ENCODE measurements around the gene IGF2BP3.
A peak's percentile ranks its signal among the peaks of the same experiment; 100 is the strongest.
"Not testable (repeated sequence)": the region's sequence is repeated elsewhere in the genome, so short reads cannot be mapped to it uniquely, and the experiment has no call there.

IGF2BP3 gene

DNA sequence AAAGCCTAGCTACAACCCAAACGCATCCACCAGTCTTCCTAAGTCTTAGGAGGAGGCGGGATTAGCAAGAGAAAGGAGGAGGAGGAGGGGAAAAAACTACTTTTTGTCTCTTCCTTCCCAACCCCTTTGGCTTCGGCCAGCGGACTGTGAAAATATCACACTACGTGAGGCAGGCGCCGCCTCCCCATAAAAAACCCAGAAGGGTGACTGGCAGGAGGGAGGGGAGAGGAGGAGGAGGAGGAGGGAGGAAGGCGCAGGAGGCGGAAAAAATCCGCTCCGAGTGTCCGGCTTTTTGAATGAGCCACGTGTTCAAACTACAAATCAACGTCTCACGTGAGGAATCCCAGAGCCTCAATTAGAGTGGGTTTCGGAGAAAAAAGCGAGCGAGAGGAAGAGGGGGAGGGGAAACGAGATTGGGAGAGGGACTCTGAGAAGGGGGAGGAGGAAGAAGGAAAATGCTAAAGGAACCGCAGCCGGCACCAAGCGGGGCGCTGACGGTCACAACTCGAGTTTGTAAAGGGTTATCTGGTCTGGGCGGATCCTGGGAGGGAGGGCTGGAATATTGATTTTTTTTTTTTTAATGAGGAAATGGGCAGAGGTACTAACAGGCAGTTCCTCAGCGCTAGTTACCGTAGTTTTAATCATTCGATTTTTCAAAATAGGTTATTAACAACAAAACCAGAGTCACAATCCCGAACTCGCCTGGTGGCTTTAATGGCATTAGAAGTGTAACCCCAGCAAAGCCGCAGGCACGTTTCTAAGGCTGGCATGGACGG is at the start of gene IGF2BP3:
Gene IGF2BP3, minus strand, starts transcription at position 162 of the 776 bp plus-strand sequence. CDS start 381 bp downstream, outside the sequence.
- DNase-seq (ENCODE audit: low spot score), result peak; percentile 97

DNA sequence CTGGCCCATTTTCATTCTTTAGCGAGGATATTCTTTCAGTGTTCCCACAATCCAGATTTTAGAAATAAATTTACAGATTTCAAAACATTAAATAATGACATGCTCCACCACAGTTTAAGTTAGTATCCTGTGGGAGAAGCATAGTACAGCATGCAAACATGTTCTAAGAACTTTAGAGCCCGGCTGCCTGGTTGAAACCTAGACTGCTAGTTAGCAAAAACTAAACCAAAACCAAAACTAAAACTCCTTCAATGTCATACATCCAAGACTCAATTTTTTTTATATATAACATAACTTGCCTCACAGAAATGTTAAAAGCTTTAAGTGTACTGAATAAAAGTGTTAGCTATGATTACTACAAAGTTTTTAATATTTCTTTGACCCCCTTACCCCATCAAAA is 44.5 kb upstream of the IGF2BP3 start:
- DNase-seq (ENCODE audit: low spot score), result no peak

DNA sequence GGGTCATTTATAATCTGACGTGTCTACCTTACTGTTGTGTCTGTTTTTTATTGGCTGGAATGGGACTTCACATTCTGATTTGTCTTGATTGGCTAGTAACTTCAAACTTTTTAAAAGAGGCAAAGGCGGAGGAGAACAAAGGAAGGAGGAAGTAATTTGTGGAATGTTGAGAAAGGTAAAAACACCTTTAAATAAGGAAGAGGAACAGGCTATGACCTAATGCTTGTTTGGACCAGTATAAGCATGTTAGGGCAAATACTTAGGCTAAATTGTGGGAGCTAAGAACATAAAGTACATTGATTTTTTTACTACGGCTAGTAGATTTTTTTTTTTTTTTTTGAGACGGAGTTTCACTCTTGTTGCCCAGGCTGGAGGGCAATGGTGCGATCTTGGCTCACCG is 43.5 kb upstream of the IGF2BP3 start:
- not testable (repeated sequence) for DNase-seq (ENCODE audit: low spot score)

DNA sequence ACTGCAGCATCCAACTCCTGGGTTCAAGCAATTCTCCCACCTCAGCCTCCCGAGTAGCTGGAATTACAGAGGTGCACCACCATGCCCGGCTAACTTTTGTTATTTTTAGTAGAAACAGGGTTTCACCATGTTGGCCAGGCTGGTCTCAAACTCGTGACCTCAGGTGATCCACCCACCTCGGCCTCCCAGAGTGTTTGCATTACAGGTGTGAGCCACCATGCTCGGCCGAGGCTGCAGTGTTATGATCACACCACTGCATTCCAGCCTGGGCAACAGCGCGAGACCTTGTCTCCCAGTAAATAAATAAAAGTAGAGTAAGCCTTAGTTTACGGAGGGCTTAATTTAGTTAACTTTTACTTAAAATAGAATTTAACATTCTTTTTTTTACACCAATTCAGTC is 23.7 kb upstream of the IGF2BP3 start:
- no peak for DNase-seq (ENCODE audit: low spot score)

DNA sequence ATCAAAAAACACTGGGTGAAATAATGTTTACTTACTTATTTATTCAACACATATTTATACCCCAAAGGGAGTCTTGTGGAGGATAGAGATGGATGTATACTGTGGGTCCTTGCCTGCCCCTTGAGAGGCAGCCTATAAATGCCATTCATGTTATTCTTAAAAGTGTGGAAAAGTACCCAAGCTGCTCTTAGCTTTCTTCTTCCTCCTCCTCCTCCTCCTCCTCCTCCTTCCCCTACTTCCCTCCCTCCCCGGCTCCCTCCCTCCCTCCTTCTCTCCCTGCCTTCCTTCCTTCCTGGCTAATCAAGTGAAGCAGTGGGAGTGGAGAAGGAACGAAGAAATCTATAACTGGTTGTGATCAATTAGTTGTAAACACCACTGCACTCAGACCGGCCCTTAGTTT is 21.2 kb upstream of the IGF2BP3 start:
- DNase-seq (ENCODE audit: low spot score), result no peak

DNA sequence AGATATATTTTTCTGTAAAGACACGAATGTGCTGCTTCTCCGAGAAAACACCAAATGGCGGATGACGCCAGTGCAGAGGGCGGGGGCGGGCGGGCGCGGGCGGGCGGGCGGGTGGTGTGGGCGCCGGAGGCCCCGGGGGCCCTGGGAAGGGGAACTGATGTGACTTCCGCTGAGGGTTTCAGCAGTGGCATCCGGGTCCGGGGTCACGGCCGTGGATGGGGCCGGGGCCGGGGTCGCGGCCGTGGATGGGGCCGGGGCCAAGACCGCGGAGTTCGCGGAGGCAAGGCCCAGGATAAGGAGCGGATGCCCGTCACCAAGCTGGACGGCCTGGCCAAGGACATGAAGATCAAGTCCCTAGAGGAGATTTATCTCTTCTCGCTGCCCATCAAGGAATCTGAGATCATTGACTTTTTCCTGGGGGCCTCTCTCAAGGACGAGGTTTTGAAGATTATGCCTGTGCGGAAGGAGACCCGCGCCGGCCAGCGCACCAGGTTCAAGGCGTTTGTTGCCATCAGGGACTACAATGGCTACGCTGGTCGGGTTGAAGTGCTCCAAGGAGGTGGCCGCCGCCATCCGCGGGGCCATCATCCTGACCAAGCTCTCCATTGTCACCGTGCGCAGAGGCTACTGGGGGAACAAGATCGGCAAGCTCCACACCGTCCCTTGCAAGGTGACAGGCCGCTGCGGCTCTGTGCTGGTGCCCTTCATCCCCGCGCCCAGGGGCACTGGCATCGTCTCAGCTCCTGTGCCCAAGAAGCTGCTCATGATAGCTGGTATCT is 20.3 kb upstream of the IGF2BP3 start:
- no peak for DNase-seq (ENCODE audit: low spot score)

DNA sequence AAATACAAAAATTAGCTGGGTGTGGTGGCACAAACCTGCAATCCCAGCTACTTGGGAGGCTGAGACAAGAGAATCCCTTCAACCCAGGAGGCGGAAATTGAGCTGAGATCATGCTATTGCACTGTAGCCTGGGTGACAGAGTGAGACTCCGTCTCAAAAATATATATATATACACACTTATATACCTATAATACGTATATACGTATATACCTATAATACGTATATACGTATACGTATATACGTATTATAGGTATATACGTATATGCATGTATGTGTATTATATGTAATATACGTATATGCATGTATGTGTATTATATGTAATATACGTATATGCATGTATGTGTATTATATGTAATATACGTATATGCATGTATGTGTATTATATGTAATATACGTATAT is 18.4 kb upstream of the IGF2BP3 start:
- DNase-seq (ENCODE audit: low spot score), result not testable (repeated sequence)

DNA sequence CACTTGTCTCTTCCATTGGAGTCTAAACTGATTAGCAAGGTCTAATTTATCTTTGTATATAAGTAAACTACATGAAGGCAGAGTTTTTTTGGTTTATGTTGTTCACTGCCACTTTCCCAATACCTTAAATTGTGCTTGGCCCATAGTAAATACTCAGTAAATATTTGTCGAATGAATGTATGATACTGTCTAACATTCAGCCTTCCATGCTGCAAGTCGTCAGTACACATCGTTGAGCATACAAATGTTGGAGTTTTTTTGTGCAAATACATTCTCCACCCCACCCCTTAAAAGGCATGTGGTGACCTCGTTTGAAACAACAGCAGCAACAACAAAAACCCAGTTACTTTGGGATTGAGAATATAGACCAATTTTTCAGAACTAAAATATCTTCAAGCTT is 17.4 kb upstream of the IGF2BP3 start:
- no peak for DNase-seq (ENCODE audit: low spot score)

DNA sequence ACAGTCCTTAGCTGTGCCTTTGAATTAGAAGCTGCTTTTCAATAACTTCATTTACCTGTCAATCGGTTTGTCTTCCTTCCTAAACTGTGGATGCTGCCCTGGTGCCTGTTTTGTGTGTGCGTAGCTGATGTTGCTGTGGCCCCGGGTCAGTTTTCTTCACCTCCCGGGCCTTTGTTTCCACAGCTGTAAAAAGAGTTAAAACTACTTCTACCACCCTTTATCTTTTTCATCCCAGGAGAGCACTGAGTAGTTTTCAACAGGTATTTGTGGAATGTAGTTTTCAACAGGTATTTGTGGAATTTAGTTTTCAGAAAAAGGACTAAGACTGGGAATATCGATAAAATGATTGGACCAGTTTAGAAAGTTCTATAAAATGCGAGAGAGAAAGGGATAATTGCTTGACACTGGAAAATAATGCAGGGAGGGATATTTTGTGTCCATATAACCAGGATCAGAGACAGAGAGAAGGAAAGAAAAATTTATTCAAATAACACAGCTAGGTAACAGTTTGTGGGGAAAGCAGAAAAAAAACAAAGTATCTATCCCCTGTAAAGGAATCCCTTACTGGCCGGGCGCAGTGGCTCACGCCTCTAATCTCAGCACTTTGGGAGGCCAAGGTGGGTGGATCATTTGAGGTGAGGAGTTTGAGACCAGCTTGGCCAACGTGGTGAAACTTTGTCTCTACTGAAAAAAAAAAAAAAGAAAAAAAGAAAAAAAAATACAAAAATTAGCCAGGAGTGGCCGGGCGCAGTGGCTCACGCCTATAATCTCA is 15.9 kb upstream of the IGF2BP3 start:
- DNase-seq (ENCODE audit: low spot score), result no peak

DNA sequence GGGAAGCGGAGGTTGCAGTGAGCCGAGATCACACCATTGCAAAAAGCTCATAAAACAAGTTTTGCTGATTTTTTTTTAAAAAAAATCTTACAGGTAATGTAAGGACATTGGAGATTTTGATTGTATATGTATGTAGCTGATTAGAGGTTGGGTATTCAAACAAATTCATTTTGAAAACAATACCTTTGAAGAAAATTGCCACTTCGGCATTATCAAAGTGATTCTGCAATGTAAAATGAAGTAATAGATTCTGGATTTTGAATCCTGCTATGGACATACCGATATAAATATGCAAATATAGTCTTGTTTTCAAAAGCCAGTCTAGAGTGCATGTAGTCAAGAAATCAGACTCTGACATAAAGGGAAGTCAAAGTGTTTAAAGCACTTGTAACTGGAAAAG is 12.4 kb upstream of the IGF2BP3 start:
- DNase-seq (ENCODE audit: low spot score), result no peak

DNA sequence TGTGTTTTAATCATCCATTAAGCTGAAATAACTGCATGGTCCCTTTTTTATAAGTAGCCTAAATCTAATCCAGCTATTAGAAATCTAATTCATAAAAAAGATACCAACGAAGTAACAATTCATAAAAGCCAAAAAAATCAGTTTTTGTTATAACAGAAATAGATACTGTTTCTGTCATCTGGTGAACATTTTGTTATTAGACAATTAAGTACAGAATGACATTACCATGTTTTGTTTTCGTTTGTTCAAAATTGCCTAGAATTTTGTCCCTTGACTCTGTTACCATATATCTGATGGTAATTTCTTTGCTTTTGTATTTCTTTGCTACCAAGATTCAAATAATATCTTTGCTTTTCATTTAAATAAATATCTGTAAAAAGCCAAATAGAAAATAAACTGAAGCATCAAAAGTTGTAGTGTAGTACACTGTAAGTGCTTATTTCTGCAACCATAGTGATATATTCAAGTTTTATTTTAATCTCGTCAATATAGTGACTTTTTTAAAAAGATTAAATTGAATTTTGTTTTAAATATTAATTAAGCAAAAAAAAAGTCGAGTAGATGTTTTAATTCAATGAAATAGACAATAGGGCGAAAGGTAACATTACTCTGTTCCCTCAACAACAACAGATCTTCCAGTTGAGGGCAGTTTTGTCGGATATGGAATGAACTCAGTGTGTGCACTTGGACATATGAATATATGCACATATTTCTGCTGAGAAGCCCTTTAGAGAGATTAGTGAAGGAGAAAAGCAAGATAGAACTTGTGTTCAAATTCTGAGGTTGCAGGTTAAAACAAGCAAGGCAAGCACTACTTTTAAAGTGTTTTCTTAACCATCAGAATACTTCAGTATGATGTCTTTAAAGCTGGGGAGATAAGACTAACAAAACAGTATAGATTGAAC is 7.9 kb upstream of the IGF2BP3 start:
- DNase-seq (ENCODE audit: low spot score), result no peak

DNA sequence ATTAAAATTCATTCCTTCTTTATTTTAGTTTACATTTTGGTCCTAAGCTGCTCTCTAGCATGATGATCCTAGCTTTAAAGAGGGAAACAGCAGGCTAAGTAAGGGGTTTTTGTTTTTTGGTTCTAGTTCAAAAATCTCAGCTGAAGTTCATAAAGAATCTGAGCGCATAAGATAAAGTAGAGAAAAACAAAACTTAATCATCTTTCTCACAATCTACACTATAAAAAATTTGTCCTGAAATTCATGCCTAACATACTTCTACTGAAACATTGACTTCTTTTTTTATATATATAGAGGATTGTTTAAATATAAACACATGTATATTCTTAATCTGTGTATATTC is 6.8 kb upstream of the IGF2BP3 start:
- DNase-seq (ENCODE audit: low spot score), result no peak

DNA sequence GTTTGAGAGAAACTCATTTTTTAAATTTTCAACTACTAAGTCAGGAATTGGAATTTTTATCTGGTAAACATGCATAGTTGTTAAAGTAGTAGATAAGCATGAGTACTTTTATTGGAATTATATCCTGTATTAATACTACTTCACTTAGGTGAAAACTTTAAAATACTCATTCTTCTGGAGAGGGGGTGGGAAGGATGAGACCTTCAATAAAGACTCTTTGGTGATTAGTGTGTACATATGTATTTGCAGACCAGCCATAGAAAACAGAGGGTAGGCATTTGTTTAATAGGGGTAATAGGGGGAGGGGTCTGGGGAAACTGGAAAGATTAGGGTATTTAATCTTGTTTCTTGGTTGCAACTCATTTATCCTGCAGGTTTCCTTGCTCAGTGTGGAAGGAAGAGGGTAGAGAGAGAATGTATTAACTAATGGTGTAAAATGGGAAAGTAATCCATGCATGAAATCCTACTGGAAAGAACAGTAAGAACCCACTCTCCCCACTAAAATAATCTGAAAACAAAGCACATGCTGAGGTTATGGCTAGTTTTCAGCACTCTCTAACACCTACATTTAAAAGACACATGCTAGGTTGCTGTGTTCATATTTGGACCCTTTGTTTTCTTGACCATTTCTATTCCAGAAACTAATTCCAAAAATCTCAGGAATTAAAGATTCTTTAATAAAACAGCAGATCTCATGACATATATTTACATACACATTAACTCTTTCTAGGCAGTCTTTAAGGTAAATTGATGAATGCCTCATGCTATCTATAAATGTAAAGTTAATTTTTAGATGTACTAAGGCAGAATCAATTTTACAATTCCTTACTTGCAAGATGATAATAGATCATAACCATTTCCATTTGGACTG is 6.2 kb upstream of the IGF2BP3 start:
- no peak for DNase-seq (ENCODE audit: low spot score)

DNA sequence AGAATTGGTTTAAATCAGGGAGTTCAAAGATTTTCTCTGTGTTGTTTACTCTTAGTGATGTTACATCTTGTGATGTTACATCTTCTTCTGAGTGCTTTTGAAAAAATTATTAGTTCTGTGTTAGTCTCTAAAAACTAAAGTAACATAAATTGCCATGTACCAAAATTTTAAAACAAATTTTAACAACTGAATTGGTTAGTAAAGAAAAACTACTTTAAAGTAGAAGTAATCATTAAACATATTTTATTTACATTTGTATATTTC is 5.2 kb upstream of the IGF2BP3 start:
- no peak for DNase-seq (ENCODE audit: low spot score)

DNA sequence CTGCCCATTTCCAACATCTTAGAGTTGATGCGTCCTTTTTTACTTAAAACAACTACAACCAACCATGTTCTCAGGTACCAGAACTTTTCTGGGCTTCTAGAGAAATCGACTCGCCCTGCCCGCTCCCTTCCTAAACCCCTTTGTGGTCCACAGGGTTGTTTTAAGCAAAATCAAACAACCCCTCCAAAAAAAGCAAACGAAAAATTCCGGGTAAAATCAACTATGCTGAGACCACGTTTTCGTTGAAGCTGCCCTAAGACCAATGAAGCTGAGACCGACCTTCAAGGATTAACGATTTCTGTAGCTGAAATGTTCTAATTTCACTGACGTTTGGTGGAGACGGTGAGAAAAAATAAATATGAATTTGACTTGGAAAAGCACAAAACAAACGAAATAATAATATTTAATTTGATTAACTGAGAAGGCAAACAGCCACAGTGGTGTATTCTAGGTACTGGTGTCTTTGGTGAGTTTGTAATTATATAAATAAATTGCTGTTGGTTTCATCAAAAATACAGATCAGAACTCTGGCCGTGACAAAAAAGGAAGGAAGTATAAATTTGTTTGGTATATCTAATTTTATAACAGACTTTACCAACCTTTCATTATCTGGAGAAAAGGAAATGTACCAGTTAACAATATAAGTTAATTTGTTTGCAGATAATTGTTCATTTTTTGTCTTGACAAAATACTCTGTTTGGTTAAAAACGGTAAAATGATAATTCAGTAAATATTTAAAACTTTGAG is 4.7 kb upstream of the IGF2BP3 start:
- no peak for DNase-seq (ENCODE audit: low spot score)

DNA sequence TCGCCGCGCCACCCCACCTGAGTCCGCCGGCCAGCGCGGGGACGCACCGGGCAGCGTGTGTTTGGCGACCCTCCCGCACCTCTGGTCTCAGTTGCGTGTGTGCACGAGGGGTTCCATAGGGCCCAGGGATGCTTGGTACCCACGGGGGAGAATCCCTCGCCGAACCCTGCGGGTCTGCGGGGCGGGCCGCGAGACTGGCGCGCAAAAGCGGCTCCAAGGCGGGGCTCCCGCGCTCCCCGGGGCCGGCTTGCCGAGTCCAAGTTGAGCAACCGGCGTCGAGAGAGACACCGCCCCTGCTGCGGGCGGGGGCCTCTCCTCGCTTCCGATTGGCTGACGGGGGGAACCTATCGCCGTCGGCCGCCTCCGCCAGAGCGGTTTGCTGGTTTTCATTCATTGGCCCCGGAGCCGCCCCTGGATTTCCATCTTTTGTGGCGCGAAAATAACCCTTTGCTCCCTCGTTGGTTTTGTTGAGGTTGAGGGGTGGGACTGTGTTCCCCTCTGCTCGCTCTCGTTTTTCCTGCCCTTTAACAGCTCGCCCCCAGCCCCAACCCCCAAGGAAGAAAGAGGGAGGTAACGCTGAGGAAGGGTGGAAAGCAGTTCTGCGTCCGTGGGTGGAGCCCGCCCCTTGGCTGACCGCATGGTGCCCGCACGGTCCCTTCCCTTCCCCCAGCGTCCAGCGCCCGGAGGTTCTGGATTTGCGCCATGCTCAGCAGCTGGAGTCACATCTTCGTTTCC is 4.0 kb upstream of the IGF2BP3 start:
- DNase-seq (ENCODE audit: low spot score), result peak; percentile 99

DNA sequence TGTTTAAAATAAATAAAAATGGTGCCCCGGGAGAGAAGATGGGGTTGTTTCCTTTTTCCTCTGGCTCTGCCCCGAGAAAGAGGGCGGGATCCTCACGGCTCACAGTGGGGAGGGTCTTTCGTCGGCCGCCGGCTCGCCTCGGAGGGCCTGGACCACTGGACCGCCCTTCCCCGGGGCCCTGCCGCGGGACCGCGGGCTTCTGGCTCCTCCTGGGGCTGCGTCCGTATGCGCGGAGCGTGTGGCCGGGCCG is 3.5 kb upstream of the IGF2BP3 start:
- no peak for DNase-seq (ENCODE audit: low spot score)

DNA sequence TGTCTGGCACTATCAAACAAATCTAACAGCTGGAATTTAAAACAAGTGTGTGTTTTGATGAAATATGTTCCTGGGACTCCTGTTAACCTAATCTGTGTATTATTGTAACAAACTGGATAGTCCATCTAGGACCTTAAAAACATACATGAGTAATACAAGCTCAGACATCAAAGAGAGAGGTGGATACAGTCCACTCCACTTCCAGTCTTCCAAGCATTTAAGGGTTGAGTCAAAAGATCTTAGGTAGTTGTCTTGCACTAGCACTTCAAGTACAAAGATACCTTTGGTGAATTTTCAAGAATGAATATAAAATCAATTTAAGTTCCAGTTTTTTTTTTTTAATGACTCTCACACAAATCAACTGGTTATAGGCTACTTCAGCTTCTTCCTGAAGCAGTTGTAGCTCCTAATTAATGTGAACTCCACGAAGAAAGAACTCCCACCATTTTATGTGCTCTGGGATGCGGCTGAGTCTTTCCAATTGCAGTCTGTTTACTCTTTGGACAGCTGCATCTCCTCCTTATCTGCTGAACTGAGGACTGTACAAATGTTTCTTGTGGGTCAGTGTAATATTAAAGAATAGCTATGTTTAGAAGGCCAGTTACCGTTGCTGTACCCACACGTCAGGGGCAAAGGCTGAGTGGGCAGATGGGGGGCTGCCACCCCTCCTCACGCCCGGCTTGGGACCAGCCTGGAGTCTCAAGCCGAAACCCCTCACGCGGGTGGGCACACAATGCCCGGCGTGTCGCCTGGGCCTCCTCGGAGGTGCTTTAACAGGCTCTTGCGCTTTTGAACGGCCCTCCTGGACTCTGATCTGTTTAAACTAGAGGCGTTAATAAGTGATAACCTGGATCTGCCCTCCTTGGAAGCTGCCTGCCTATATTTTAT is 2.9 kb upstream of the IGF2BP3 start:
- DNase-seq (ENCODE audit: low spot score), result peak; percentile 81

DNA sequence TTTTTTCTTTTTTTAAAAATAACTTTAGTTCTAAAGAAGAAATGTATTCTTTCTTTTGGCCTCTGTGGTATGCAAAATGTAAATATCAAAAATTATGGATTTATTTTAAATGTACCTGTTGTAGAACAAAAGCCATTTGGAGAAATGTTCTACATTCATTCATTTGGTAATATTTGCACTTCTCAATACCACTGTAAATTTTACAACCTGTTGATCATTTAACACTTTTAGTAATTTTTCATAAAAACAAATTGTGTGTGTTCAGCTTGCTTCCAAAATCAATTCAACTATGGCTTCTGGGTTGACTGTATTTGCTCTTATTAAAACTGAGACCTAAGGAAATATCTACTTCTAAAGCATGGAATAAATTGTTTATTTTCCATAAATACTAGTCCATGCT is 2.3 kb upstream of the IGF2BP3 start:
- no peak for DNase-seq (ENCODE audit: low spot score)

Data from SW480 (cell line).